Gastrocnemius medialis (tissue), 4 donors: ENCODE data around the gene NXPE1. TPM values are rescaled to one million over a fixed set of nuclear protein-coding genes. Genes with fewer than 3 reads are reported as not detected.

Experiments
- ATAC-seq, 2 donors: fragments of 150-250 bp; one replicate each; pipeline ENCODE4 v1.9.1; 2016
- DNase-seq, 2 donors: peaks; one replicate each; pipeline ENCODE4 v3.0.0-alpha.2; 2019
- H3K27ac ChIP-seq, 4 donors: fragments of 200-600 bp; sonication (generic); 1 replicate in 1 of 4; 2 replicates in 3 of 4; pipeline ENCODE4 v1.5.1; 2016 to 2018; ENCODE audit warnings: mild to moderate bottlenecking in 2 of 4, moderate library complexity in 1 of 4
- H3K27me3 ChIP-seq, 3 donors: fragments of 200-600 bp; sonication (generic) in 2 of 3; 1 replicate in 1 of 3; 2 replicates in 2 of 3; pipeline versions ENCODE4 v1.5.1 to v1.6.0; 2016 to 2019; ENCODE audit warnings: mild to moderate bottlenecking in 1 of 3, moderate library complexity in 1 of 3
- H3K36me3 ChIP-seq, 2 donors: fragments of 200-600 bp; sonication (generic) in 1 of 2; one replicate each; pipeline ENCODE4 v1.5.1; 2017 to 2018
- H3K4me1 ChIP-seq, 2 donors: fragments of 200-600 bp; sonication (generic) in 1 of 2; one replicate each; pipeline ENCODE4 v1.5.1; 2016 to 2017; ENCODE audit warnings: mild to moderate bottlenecking in 2 of 2
- H3K4me3 ChIP-seq, 4 donors: fragments of 200-600 bp; sonication (generic) in 3 of 4; 1 replicate in 1 of 4; 2 replicates in 3 of 4; pipeline ENCODE4 v1.5.1; 2016 to 2019; ENCODE audit warnings: mild to moderate bottlenecking in 2 of 4
- H3K9me3 ChIP-seq, 3 donors: fragments of 200-600 bp; sonication (generic) in 2 of 3; 1 replicate in 1 of 3; 2 replicates in 2 of 3; pipeline ENCODE4 v1.5.1; 2016 to 2019
- CTCF ChIP-seq, 5 experiments: fragments of 450-650 bp in 3 of 5; fragments of 200-600 bp in 2 of 5; sonication (generic) in 2 of 5; IDR thresholded peaks in 4 of 5; conservative IDR thresholded peaks in 1 of 5; 1 replicate in 4 of 5; 2 replicates in 1 of 5; pipeline ENCODE4 v1.5.1; 2016 to 2019; ENCODE audit warnings: antibody characterized with exemption in 5 of 5, mild to moderate bottlenecking in 3 of 5, moderate library complexity in 3 of 5
- POLR2A ChIP-seq, 2 donors: fragments of 450-650 bp; IDR thresholded peaks; one replicate each; pipeline ENCODE4 v1.6.1; 2017; ENCODE audit warnings: antibody characterized with exemption in 2 of 2, mild to moderate bottlenecking in 2 of 2, moderate library complexity in 2 of 2
- in situ Hi-C, 4 donors: fragments of 200-750 bp; cut with MboI; loops; one replicate each; pipeline versions ENCODE4 v1.15.0 to v1.8.0; 2017; ENCODE audit warnings: low sequenced_read_pairs in 4 of 4
- intact Hi-C: fragments of 100-400 bp; cut with DNase I; formaldehyde crosslinking; loops from one replicate; pipeline ENCODE4 v1.15.1; 2023; ENCODE audit warnings: low total_unique reads
- total RNA-seq, 4 donors: library from RNA; depleted of rRNA; stranded (reverse); fragments of >200 nt; gene quantifications; one replicate each; pipeline versions ENCODE4 v1.1.0 to v1.2.3, GENCODE V29; 2016

Gene NXPE1
- total RNA-seq, 4 donors from 2014 or later = 0.20 to 2.1 (median 1.2) TPM; not detected in 1

- Histone ChIP-seq H3K36me3 (no peaks in the 10 kb centered on the region), H3K27ac (no peak overlapping the region), H3K9me3 (peaks cover 0 to 17% (median 0%) of the 10 kb centered on the region in 3 donors), H3K27me3 (peaks cover 0 to 3% (median 0%) of the 10 kb centered on the region in 3 donors), H3K4me1 (no peaks in the 10 kb centered on the region), H3K4me3 (no peak overlapping the region)
- DNase-seq (no peak), ATAC-seq (no peak)
- intact Hi-C loops = no loop called here
- TF ChIP-seq POLR2A (IDR thresholded peaks at IDR 0.05) = no peak
- no peak for TF ChIP-seq CTCF (IDR thresholded peaks at IDR 0.05 in 4 of 5, conservative IDR thresholded peaks at IDR 0.05 in 1 of 5)
- in situ Hi-C loops = no loop called here
Observed at GRCh38 chr11:114587398-114587953, 27.8 kb upstream of the NXPE1 start.

DNA sequence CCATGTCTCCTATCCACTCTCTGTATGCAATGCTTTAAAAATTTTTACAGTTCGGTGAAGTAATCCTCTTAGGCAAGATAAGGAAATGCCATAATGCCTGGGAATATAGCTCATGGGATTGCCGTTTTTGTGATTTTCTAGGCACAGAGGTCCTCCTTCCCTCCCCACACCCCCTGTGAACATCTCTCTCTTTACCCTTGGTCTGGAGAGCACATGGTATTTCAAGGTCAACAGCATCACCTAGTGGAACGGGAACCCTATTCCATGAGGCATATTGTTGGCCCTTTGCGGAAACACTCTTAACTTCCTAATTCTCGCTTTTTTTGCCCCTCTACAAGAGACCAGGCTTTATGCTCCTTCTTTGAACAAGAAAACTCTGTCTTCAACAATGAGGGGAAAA is 27.1 kb upstream of the NXPE1 start:
- no peak for TF ChIP-seq POLR2A (IDR thresholded peaks at IDR 0.05)
- TF ChIP-seq CTCF (IDR thresholded peaks at IDR 0.05 in 4 of 5, conservative IDR thresholded peaks at IDR 0.05 in 1 of 5) = no peak
- Histone ChIP-seq H3K9me3 (peaks cover 0 to 17% (median 0%) of the 10 kb centered on the region in 3 donors), H3K27ac (no peak overlapping the region), H3K27me3 (peaks cover 0 to 3% (median 0%) of the 10 kb centered on the region in 3 donors), H3K4me3 (no peak overlapping the region), H3K4me1 (no peaks in the 10 kb centered on the region), H3K36me3 (no peaks in the 10 kb centered on the region)
- intact Hi-C loops (no loop called here), in situ Hi-C loops (no loop called here)
- ATAC-seq (no peak), DNase-seq (no peak)

GRCh38 chr11:114571712-114572111 is 12.0 kb upstream of the NXPE1 start:
- TF ChIP-seq POLR2A (IDR thresholded peaks at IDR 0.05) = no peak
- TF ChIP-seq CTCF (IDR thresholded peaks at IDR 0.05 in 4 of 5, conservative IDR thresholded peaks at IDR 0.05 in 1 of 5) = no peak
- no peaks in the 10 kb centered on the region for H3K27me3 ChIP-seq
- no peak overlapping the region for H3K27ac ChIP-seq
- no peaks in the 10 kb centered on the region for H3K4me1 ChIP-seq
- ATAC-seq (no peak), DNase-seq (no peak)
- in situ Hi-C loops (no loop called here), intact Hi-C loops (no loop called here)
- no peaks in the 10 kb centered on the region for H3K36me3 ChIP-seq
- H3K4me3 ChIP-seq = no peak overlapping the region
- H3K9me3 ChIP-seq = no peaks in the 10 kb centered on the region

- no peaks in the 10 kb centered on the region for H3K36me3 ChIP-seq
- in situ Hi-C loops = no loop called here
- no peak overlapping the region for H3K27ac ChIP-seq
- no peak for ATAC-seq
- H3K27me3 ChIP-seq = no peaks in the 10 kb centered on the region
- DNase-seq = no peak
- TF ChIP-seq POLR2A (IDR thresholded peaks at IDR 0.05) (no peak), CTCF (IDR thresholded peaks at IDR 0.05 in 4 of 5, conservative IDR thresholded peaks at IDR 0.05 in 1 of 5) (no peak)
- H3K4me1 ChIP-seq = no peaks in the 10 kb centered on the region
- intact Hi-C loops = no loop called here
- H3K4me3 ChIP-seq = no peak overlapping the region
- H3K9me3 ChIP-seq = no peaks in the 10 kb centered on the region
Observed at GRCh38 chr11:114569801-114570200, 10.1 kb upstream of the NXPE1 start.

DNA sequence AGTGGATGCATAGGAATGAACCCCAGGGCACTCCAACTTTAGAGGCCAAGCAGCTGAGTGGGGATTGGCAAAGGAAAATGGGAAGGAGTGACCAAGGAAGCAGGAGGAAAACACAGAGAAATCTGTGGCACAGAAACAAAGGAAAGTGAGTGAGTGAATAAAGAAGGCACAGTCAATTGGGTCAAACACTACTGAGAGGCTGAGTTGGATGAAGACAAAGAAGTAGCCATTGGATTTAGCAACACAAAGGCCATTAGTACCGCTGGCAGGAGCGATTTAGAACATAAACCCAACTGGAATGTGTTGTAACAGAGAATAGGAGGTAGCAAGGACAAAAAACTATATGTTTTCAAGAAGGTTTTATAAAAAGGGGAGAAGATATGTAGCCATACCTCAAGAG is 6.6 kb upstream of the NXPE1 start:
- Histone ChIP-seq H3K4me3 (no peak overlapping the region), H3K36me3 (no peaks in the 10 kb centered on the region), H3K27ac (no peak overlapping the region), H3K9me3 (no peaks in the 10 kb centered on the region), H3K27me3 (no peaks in the 10 kb centered on the region), H3K4me1 (no peaks in the 10 kb centered on the region)
- no peak for ATAC-seq
- in situ Hi-C loops = no loop called here
- no peak for DNase-seq
- TF ChIP-seq POLR2A (IDR thresholded peaks at IDR 0.05) (no peak), CTCF (IDR thresholded peaks at IDR 0.05 in 4 of 5, conservative IDR thresholded peaks at IDR 0.05 in 1 of 5) (no peak)
- intact Hi-C loops = no loop called here
